Tibial artery (tissue), 4 donors: ENCODE measurements around the gene AKAP7.

Source experiments
- DNase-seq, 2 donors: peaks; one replicate each; pipeline ENCODE4 v3.0.0-alpha.2; 2019
- H3K27ac ChIP-seq, 2 donors: fragments of 200-600 bp; sonication (generic) in 1 of 2; 1 replicate in 1 of 2; 2 replicates in 1 of 2; pipeline ENCODE4 v1.5.1; 2018 to 2019; ENCODE audit warnings: mild to moderate bottlenecking in 1 of 2
- H3K27me3 ChIP-seq, 2 donors: fragments of 200-600 bp; sonication (generic) in 1 of 2; one replicate each; pipeline versions ENCODE4 v1.5.1 to v1.6.0; 2016 to 2019
- H3K36me3 ChIP-seq, 3 donors: fragments of 200-600 bp; sonication (generic) in 2 of 3; one replicate each; pipeline ENCODE4 v1.5.1; 2016 to 2019; ENCODE audit warnings: mild to moderate bottlenecking in 2 of 3
- H3K4me1 ChIP-seq, 4 donors: fragments of 200-600 bp; sonication (generic) in 2 of 4; 1 replicate in 3 of 4; 2 replicates in 1 of 4; pipeline ENCODE4 v1.5.1; 2016 to 2019
- H3K4me3 ChIP-seq, 2 donors: fragments of 200-600 bp; sonication (generic) in 1 of 2; 1 replicate in 1 of 2; 2 replicates in 1 of 2; pipeline ENCODE4 v1.5.1; 2018 to 2019; ENCODE audit warnings: mild to moderate bottlenecking in 2 of 2
- H3K9me3 ChIP-seq, 3 donors: fragments of 200-600 bp; sonication (generic) in 1 of 3; one replicate each; pipeline ENCODE4 v1.5.1; 2016 to 2019
- CTCF ChIP-seq, 2 experiments: fragments of 200-600 bp in 1 of 2; fragments of 450-650 bp in 1 of 2; IDR thresholded peaks; one replicate each; pipeline ENCODE4 v1.5.1; 2017 to 2019; ENCODE audit warnings: antibody characterized with exemption in 2 of 2, mild to moderate bottlenecking in 1 of 2, moderate library complexity in 1 of 2
- intact Hi-C: fragments of 100-400 bp; cut with DNase I; formaldehyde crosslinking; loops from one replicate; pipeline ENCODE4 v1.15.0; 2023; ENCODE audit warnings: low total_unique reads

AKAP7 gene

GRCh38 chr6:131146865-131147264 is 11.6 kb downstream of the AKAP7 start:
- Histone ChIP-seq H3K27ac (no peak overlapping the region), H3K4me1 (no peaks in the 10 kb centered on the region), H3K36me3 (peaks cover 0 to 28% (median 3%) of the 10 kb centered on the region in 3 donors), H3K9me3 (no peaks in the 10 kb centered on the region), H3K4me3 (no peak overlapping the region), H3K27me3 (no peaks in the 10 kb centered on the region)
- DNase-seq, result no peak
- intact Hi-C loops, result no loop called here
- TF ChIP-seq CTCF (IDR thresholded peaks at IDR 0.05), result no peak

GRCh38 chr6:131156411-131156810 is 21.1 kb downstream of the AKAP7 start:
- H3K9me3 ChIP-seq, result no peaks in the 10 kb centered on the region
- no peak overlapping the region for H3K4me3 ChIP-seq
- no peak for TF ChIP-seq CTCF (IDR thresholded peaks at IDR 0.05)
- H3K4me1 ChIP-seq, result peaks cover 0 to 13% (median 0%) of the 10 kb centered on the region in 4 donors
- intact Hi-C loops, result no loop called here
- H3K27ac ChIP-seq, result no peak overlapping the region
- H3K27me3 ChIP-seq, result no peaks in the 10 kb centered on the region
- no peak for DNase-seq
- no peaks in the 10 kb centered on the region for H3K36me3 ChIP-seq

GRCh38 chr6:131159578-131159977 is 24.3 kb downstream of the AKAP7 start:
- intact Hi-C loops, result no loop called here
- Histone ChIP-seq H3K9me3 (no peaks in the 10 kb centered on the region), H3K27me3 (no peaks in the 10 kb centered on the region), H3K4me3 (no peak overlapping the region), H3K4me1 (peaks cover 0 to 13% (median 0%) of the 10 kb centered on the region in 4 donors), H3K36me3 (no peaks in the 10 kb centered on the region), H3K27ac (no peak overlapping the region)
- DNase-seq, result no peak
- no peak for TF ChIP-seq CTCF (IDR thresholded peaks at IDR 0.05)

- DNase-seq, result no peak
- intact Hi-C loops, result no loop called here
- Histone ChIP-seq H3K36me3 (peaks cover 0 to 4% (median 2%) of the 10 kb centered on the region in 3 donors), H3K27me3 (no peaks in the 10 kb centered on the region), H3K9me3 (no peaks in the 10 kb centered on the region), H3K4me1 (peaks cover 0 to 13% (median 0%) of the 10 kb centered on the region in 4 donors), H3K4me3 (no peak overlapping the region), H3K27ac (no peak overlapping the region)
- no peak for TF ChIP-seq CTCF (IDR thresholded peaks at IDR 0.05)
These were observed 25.0 kb downstream of the AKAP7 start for GRCh38 chr6:131160254-131160758.

- Histone ChIP-seq H3K36me3 (peaks cover 0 to 13% (median 7%) of the 10 kb centered on the region in 3 donors), H3K9me3 (no peaks in the 10 kb centered on the region), H3K4me1 (peaks cover 0 to 13% (median 0%) of the 10 kb centered on the region in 4 donors), H3K27me3 (no peaks in the 10 kb centered on the region), H3K4me3 (no peak overlapping the region), H3K27ac (no peak overlapping the region)
- DNase-seq, result no peak
- TF ChIP-seq CTCF (IDR thresholded peaks at IDR 0.05), result no peak
- intact Hi-C loops, result no loop called here
These were observed 26.7 kb downstream of the AKAP7 start for GRCh38 chr6:131161987-131162386.

- DNase-seq, result no peak
- peaks cover 0 to 13% (median 7%) of the 10 kb centered on the region in 3 donors for H3K36me3 ChIP-seq
- H3K4me3 ChIP-seq, result no peak overlapping the region
- no peak for TF ChIP-seq CTCF (IDR thresholded peaks at IDR 0.05)
- intact Hi-C loops, result no loop called here
- H3K27ac ChIP-seq, result no peak overlapping the region
- no peaks in the 10 kb centered on the region for H3K9me3 ChIP-seq
- no peaks in the 10 kb centered on the region for H3K27me3 ChIP-seq
- H3K4me1 ChIP-seq, result peaks cover 0 to 13% (median 0%) of the 10 kb centered on the region in 4 donors
These were observed 28.6 kb downstream of the AKAP7 start for GRCh38 chr6:131163886-131164285.
